GM21447 (cell line): ENCODE data around the gene SF1.

Experiments used
- ATAC-seq: cut with Tn5 transposase; IDR thresholded peaks from one replicate; pipeline ENCODE4 v1.9.1; 2021; ENCODE audit not compliant: unreplicated experiment

SF1 gene

GRCh38 chr11:64784813-64785581 is 6.7 kb upstream of the SF1 start:
- ATAC-seq, result no peak

DNA sequence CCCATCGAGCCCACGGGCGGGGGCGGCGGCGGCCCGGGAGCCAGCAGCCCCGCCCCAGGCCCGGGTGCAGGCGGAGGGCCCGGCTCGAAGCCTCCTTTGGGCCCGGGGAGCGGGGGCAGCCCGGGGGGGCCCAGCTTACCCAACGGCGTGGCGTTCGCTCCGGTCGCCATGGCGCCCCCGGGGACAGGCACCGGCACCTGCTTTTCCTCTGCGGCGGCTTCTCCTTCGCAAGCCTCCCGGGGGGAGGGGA is 194 bp downstream of the SF1 start:
- peak; percentile 15 for ATAC-seq

DNA sequence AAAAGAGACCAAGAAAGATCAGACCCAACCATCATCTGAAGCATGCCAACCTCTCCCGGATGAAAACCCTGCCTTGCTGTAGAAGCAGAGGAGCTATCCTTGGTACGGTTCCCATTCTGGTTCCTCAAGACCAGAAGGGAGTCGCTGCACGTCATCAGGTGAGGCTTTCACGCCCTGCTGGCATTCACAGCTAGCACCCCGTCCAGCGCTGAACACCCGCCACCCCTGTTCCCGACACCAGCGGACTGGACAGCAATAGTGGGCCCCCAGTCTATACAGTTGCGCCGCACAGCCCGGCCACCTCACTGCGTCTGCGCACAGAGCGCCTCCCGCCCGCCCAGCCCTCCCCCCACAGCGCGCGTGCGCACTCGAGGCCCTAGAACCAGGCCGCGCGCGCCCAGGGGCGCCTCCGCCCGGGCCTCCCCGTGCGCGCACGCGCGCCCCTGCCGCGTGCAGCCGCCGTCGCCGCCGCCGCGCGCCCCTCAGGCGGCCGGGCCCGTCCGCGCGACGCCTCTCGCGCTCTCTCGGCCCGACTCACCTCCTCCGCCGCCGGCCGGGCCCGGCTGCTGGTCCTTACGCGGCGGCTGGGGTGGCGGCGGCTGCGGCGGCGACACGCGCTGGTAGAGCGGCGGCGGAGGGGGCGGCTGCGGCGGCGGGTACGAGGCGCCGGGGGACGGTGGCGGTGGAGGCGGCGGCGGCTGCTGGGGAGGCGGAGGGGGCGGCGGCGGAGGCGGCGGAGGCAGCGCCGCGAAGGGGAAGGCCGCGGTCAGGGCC is 706 bp downstream of the SF1 start:
- no peak for ATAC-seq

- no peak for ATAC-seq
These were observed 1.5 kb downstream of the SF1 start for GRCh38 chr11:64776875-64777274.

GRCh38 chr11:64776425-64776824 is 1.9 kb downstream of the SF1 start:
- ATAC-seq, result no peak

DNA sequence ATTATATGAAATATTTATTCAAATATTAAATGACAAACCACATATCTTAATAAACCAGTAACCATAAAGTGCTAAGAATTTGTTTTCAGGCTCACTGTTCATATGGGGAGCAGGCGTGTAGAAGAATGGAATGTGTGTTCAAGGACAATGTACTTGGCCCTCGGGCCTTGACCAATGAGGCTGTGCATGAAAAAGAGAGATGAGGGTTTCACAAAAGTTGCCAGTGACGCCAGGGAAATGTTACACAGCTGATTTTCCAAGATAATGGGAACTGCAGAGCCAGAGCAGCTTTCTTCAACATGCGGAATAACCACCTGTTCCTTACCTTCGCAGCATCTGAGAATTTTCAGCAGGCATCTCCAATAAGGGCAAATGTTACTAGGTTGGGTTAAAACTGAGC is 4.2 kb downstream of the SF1 start:
- no peak for ATAC-seq

- peak; percentile 45 for ATAC-seq
These were observed 5.9 kb downstream of the SF1 start for GRCh38 chr11:64772303-64773018.

GRCh38 chr11:64771861-64772260 is 6.5 kb downstream of the SF1 start:
- peak; percentile 36 for ATAC-seq

DNA sequence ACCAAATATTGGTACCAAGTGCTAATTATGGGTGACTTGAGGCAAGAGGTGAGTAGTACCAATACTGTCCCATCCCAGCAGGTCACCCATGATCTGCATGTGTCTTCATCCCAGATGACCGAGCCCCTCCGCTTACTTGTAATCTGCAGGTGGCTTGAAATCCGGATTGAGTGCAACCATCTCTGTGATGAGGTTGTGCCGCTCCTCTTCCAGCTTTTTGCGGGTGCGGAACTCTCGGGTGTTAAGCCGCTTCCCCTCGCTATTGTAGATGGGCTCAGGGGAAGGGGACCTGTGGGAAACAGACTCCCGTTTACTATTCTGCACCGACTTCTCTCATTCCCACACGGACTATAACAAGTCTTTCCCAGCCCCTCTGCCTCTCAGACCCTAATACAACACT is 8.2 kb downstream of the SF1 start:
- ATAC-seq, result no peak

DNA sequence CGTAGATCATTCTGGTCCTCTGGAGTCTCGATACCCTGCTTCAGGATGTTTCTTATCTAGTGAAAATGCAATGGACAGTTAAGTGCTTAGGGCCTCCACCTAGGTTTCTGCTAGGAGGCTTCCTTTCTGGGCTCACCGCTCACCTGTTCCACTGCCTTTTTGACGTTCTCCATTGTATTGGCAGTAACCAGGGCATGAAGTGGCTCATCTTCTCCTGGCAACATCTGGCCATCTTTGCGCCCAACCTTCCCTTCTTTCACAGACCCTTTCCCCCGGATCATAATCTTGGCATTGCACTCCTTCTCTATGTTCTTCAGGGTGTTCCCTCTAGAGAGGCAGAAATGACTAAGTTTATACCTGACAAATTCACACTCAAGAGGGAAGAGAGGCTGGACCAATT is 9.1 kb downstream of the SF1 start:
- ATAC-seq, result no peak

DNA sequence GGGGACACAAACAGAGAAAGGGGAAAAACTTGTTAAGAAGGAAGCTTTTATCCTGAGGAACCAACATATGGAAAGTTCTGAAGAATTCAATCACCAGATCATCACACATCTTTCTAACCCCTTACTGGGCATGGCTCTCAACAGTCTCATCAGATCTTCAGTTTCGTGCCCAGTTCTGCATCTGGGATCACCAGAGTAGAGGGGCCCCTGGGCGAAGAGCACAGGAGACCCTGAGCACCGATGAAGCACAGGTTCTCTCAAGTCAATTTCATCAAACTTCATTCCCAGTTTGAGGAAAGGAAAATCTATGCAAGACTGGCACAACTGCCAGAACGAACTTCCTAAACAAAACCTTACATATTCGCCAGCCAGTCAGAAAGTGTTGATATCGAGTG is 10.0 kb downstream of the SF1 start:
- ATAC-seq, result no peak

DNA sequence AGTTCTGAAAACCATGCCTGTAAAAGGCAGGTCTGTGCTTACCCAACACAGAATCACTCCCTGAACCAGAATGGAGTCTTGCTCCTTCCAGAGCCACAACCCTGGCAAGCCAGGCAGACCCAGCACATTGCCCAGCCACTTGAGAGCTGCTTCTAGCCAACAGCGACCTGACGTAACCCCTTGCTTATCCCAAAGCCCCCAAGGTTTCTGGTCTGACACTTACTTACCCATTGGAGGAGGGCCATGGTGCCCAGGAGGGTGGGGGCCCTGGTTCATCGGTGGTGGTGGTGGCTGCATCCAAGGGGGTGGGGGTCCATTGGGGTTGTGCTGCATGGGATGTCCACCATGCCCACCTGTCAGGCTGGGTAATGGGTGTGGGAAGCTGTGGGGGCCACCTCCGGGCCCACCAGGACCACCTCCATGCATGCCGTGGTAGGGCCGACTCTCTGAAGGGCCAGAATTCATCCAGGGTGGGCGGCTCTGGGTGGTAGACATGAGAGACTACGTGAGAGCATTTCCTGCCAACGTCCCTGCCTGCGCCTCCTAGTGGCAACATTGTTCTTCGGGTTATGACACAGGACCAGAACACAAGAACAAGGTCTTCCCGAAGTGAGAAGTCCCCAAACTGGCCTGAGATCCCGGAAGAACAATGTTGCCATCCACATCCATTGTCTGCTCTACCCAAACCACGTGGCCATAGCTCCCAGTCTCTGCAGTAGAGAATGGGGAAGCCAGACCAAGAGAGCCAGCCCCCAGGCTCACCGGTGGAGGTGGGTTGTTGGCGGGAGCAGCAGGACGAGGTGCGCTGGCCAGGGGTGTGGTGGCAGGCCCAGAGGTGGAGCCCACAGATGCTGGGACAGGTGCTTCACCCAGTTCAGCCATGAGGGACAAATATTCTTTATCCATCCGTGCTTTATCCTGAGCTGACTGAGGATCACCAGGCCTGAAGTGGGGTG is 10.7 kb downstream of the SF1 start:
- no peak for ATAC-seq

DNA sequence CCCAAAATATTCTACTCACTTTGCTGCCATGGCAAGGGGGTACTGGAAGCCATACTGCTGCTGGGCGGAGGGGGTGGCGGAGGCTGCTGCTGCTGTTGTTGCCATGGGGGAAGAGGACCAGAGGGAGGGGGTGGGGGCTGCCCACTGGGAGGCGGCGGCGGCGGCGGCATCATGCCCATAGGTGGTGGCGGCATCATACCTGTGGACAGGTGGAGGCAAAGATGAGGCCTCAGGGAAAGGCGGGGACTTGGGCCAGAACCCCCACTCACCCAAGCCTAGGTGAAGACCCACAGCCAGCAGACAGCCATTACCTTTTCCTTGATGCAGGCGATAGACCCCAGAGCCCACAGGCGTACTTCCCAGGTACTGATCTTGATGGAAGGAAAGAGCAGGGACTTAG is 11.5 kb downstream of the SF1 start:
- ATAC-seq, result no peak

GRCh38 chr11:64765851-64766665 is 12.3 kb downstream of the SF1 start:
- ATAC-seq, result no peak

- ATAC-seq, result no peak
These were observed 13.0 kb downstream of the SF1 start for GRCh38 chr11:64765291-64765850.

DNA sequence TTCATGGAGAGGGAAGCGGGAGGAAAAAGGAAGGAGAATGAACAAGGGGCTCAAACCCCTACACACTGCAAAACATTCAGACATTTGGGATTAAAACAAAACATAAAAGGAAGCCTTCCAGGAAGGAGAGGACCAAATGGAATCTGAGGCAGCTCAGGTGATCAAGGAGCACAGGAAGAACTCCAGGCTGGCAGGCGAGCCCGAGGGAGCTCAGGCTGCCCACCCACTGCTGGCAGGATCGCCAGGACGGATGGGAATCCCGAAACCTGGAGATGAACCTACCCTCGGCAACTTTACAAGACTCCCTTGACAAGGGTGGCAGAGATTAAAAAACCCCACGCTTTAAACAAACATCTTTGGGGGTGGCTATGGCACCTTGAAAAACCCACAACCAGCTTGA is 13.6 kb downstream of the SF1 start:
- ATAC-seq, result no peak

DNA sequence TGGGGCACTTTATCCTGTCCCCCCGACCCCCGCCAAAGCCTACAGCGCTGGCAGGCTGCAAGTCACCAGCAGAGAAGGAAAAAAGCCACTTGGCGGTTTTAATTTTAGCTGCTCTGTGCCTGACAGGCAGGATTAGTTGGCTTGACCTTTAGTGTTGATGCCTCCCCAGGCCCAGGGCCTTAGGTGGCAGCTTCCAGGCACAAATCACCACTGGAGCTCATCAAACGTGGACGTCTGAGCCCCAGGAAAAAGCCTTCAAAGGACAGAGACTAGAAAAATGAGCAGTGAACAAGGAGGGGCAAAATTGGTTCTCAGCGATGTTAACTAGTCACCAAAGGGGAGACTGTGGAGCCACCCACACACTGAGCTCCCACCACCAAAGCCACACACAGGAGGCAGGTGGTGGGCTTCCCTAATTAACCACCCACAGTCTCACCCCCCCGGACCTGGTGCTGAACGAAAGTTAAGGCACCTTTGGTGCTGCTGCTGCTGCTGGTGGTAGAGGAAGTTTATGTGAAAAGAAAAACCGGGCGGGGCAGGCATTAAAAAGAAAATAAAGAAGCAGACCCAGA is 14.2 kb downstream of the SF1 start:
- ATAC-seq, result no peak

DNA sequence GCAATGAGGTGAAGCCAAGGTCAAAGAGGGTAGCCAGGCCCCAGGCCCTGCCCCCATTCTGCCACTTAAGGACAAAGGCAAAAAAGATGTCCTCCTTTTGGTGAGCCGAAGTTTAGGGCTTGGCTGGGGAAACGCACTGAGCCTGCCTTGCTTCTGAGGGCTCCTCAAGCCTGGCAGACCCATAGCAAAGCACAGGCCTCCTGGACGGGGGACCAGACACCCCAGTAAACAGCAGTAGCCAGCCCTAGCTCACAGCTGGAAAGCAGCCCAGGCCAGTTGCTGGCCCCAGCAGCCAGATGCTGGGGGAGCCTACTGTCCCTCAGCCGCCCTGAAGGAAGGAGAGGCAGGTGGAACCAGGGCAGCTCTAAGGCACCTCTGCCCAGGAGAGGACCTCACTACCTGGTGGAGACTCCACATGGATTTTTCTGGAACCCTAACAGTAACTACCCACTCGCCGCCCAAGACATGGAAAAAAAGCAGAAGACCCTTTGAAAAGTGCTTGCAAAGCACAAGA is 14.8 kb downstream of the SF1 start:
- ATAC-seq, result no peak
